HepG2 (cell line): ENCODE data around the gene MSANTD1. TPM values are rescaled to one million over a fixed set of nuclear protein-coding genes. Genes with fewer than 3 reads are reported as not detected.

ENCODE experiments used
- ATAC-seq: fragments of 200-7000 bp; cut with Tn5 transposase; 3 replicates; pipeline ENCODE4 v1.9.1; 2020; ENCODE audit warnings: mild to moderate bottlenecking, moderate library complexity
- BruUV-seq: library from RNA; stranded (reverse); fragments of 400-500 nt; replicated peaks from 2 replicates; lab custom pipeline; 2021; lab: Mats Ljungman, UMichigan
- CTCF ChIA-PET: fragments of 300-600 bp; formaldehyde crosslinking; extraction: SDS; loops from one replicate; lab custom pipeline; 2021; ENCODE audit warnings: low total read pairs, inconsistent platforms, low intra/inter-chr PET ratio; lab: Yijun Ruan, JAX
- POLR2A ChIA-PET: fragments of 350-600 bp; sonication (Branson Sonifier 250); formaldehyde crosslinking; loops from one replicate; lab custom pipeline; 2020; ENCODE audit warnings: antibody characterized with exemption, inconsistent platforms; lab: Yijun Ruan, JAX
- DNase-seq: peaks from one replicate; pipeline ENCODE4 v3.0.0-alpha.2; 2015; ENCODE audit warnings: low spot score
- FAIRE-seq: peaks from 3 replicates; lab custom pipeline; 2011; peaks lifted over from hg19 to GRCh38; lab: Jason Lieb, UNC
- H2AFZ ChIP-seq: one replicate; pipeline ENCODE4 v1.6.1; 2011; ENCODE audit warnings: low read length, inconsistent platforms
- H3K27ac ChIP-seq: fragments of 300-600 bp; 3 replicates; pipeline ENCODE4 v1.8.0; 2011; ENCODE audit warnings: mixed run types, mild to moderate bottlenecking, mixed read lengths, low read length, inconsistent platforms; ENCODE audit not compliant: insufficient read depth; ENCODE audit errors: extremely low read length
- H3K27me3 ChIP-seq, 2 experiments: fragments of 200-600 bp in 1 of 2; 2 replicates in 1 of 2; 3 replicates in 1 of 2; pipeline versions ENCODE4 v1.6.0 to v1.8.0; 2011; ENCODE audit warnings: low read length in 2 of 2, mild to moderate bottlenecking in 2 of 2, moderate library complexity in 2 of 2, inconsistent platforms in 1 of 2; ENCODE audit not compliant: insufficient read depth in 2 of 2, control insufficient read depth in 1 of 2
- H3K36me3 ChIP-seq, 2 experiments: fragments of 200-600 bp in 1 of 2; replicated peaks in 1 of 2; 2 replicates in 1 of 2; 3 replicates in 1 of 2; pipeline versions ENCODE4 v1.5.1 to v1.8.0; 2011; ENCODE audit warnings: low read length in 2 of 2, inconsistent platforms in 1 of 2; ENCODE audit not compliant: insufficient read depth in 2 of 2, control insufficient read depth in 1 of 2
- H3K4me1 ChIP-seq: 2 replicates; pipeline ENCODE4 v1.5.1; 2012; ENCODE audit warnings: low read length, inconsistent platforms; ENCODE audit not compliant: insufficient read depth
- H3K4me2 ChIP-seq: 2 replicates; pipeline ENCODE4 v1.6.0; 2011; ENCODE audit warnings: low read depth, low read length, inconsistent platforms
- H3K4me3 ChIP-seq, 3 experiments: fragments of 200-600 bp in 1 of 3; sonication (generic), shearing (Covaris generic) in 1 of 3; replicated peaks in 1 of 3; 2 replicates each; pipeline ENCODE4 v1.5.1; 2011 to 2016; ENCODE audit warnings: low read length in 3 of 3, inconsistent platforms in 2 of 3, low read depth in 2 of 3, mild to moderate bottlenecking in 2 of 3, control low read depth in 1 of 3, mixed read lengths in 1 of 3; ENCODE audit not compliant: insufficient read depth in 1 of 3
- H3K79me2 ChIP-seq: one replicate; pipeline ENCODE4 v1.6.1; 2011; ENCODE audit warnings: low read length, inconsistent platforms; ENCODE audit not compliant: insufficient read depth
- H3K9ac ChIP-seq: 2 replicates; pipeline ENCODE4 v1.6.0; 2011; ENCODE audit warnings: mild to moderate bottlenecking, low read depth, low read length, inconsistent platforms; ENCODE audit not compliant: insufficient read depth
- H3K9me3 ChIP-seq: 2 replicates; pipeline ENCODE4 v1.5.1; 2012; ENCODE audit warnings: mild to moderate bottlenecking, low read length
- H4K20me1 ChIP-seq: 2 replicates; pipeline ENCODE4 v1.6.0; 2011; ENCODE audit warnings: inconsistent platforms, mild to moderate bottlenecking, low read length, moderate library complexity; ENCODE audit not compliant: insufficient read depth
- MAFF ChIP-seq: IDR thresholded peaks from 2 replicates; pipeline ENCODE4 v1.6.1; 2011; ENCODE audit warnings: low read depth, low read length, improper control_type of control experiment
- RXRB ChIP-seq: IDR thresholded peaks from 2 replicates; pipeline ENCODE4 v1.6.1; 2016; ENCODE audit warnings: borderline replicate concordance, missing genetic modification reagents, missing compliant biosample characterization
- THYN1 ChIP-seq: sonication (generic); formaldehyde crosslinking; IDR thresholded peaks from 2 replicates; pipeline ENCODE4 v1.8.1; 2023; ENCODE audit warnings: low read depth, mild to moderate bottlenecking, moderate library complexity, missing genetic modification reagents, borderline replicate concordance
- ZNF143 ChIP-seq: sonication (generic); formaldehyde crosslinking; IDR thresholded peaks from 2 replicates; pipeline ENCODE4 v1.4.0; 2020; ENCODE audit warnings: missing genetic modification reagents
- WGBS: methylation state at CpG from one replicate; pipeline ENCODE4 v1.1.6; 2017; ENCODE audit warnings: low lambda C conversion rate; 5-methylcytosine and 5-hydroxymethylcytosine counted together
- in situ Hi-C: cut with HindIII; loops from 2 replicates; pipeline ENCODE4 v1.10.0; 2017; ENCODE audit warnings: low pct_unique_long_range_greater_than_20kb; ENCODE audit not compliant: extremely low pct_ligation_motif_present
- intact Hi-C: fragments of 100-400 bp; cut with micrococcal nuclease; formaldehyde crosslinking; loops from one replicate; pipeline ENCODE4 v1.10.0; 2022; ENCODE audit not compliant: unreplicated experiment
- polyA plus RNA-seq, 8 experiments: library from polyadenylated mRNA; depleted of rRNA in 3 of 8; stranded (reverse) in 7 of 8; unstranded in 1 of 8; fragments of >200 nt; fragmentation: Illumina TruSeq in 4 of 8; extraction: Trizol in 4 of 8; gene quantifications; 2 replicates each; pipeline versions ENCODE4 v1.2.1 to v1.2.3, GENCODE V29; 2011 to 2016; ENCODE audit warnings: low read depth in 4 of 8, missing spikeins in 1 of 8, mixed read lengths in 1 of 8; ENCODE audit not compliant: insufficient read depth in 1 of 8
- total RNA-seq, 5 experiments: library from RNA; depleted of rRNA; stranded (reverse); fragments of >200 nt; fragmentation: Illumina TruSeq; extraction: Trizol; gene quantifications; 2 replicates each; pipeline ENCODE4 v1.2.3, GENCODE V29; 2016; ENCODE audit warnings: low read depth in 1 of 5
- TF ChIP-seq, protein P1 (sequence below): sonication (generic); formaldehyde crosslinking; IDR thresholded peaks from 2 replicates; pipeline ENCODE4 v1.4.0; 2020; ENCODE audit warnings: mild to moderate bottlenecking, missing genetic modification reagents, borderline replicate concordance
- TF ChIP-seq, protein P2 (sequence below): sonication (generic); formaldehyde crosslinking; IDR thresholded peaks from 2 replicates; pipeline ENCODE4 v1.5.1; 2020; ENCODE audit warnings: mild to moderate bottlenecking, missing genetic modification reagents, borderline replicate concordance
- TF ChIP-seq, protein P3 (sequence below): sonication (generic); formaldehyde crosslinking; IDR thresholded peaks from 2 replicates; pipeline ENCODE4 v1.5.1; 2020; ENCODE audit warnings: mild to moderate bottlenecking, missing genetic modification reagents

Gene MSANTD1
- total and polyA plus RNA-seq, 2 of the 13 experiments (the other 11 are each of a cell fraction or from before 2014, with no cell fraction given) = 0.22 to 0.40 TPM

DNA sequence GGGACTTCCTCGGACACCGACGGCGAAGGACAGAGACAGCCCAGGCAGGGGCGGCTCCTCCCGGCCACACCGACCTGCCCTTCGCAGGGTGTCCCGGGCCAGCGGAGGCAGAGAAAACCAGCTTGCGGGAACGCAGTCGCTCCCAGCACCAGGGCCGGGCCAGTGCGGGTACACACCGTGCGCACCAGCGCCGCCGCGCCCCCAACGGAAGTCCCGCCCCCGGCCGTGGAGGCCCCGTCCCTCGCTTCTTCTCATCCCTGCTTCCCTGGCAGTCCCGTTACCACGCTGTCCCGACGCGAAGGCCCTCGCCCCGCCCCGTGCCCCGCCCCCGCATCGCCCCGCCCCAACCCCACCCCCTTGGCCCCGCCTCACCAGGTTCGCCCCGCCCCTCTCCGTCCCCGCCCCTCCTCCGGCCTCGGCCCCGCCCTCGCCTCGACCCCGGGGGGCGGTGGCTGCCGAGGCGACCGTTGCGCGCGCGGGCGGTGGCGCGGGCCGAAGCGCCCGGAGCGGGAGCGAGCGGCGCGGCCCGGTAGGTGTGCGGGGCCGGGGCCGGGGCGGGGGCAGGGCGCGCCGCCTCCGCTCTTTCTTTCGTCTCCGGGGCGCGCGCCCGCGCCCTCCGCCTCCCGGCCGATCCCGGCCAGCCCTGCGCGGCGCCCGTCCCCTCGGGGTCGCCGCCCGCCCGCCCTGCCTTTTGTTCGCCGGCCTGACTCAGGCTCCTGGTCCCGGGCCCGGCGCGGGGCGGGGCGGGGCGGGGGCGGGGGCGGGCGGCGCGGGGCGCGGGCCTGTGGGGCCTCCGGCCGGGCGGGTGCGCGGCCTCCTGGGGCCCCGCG, 43.8 kb downstream of the MSANTD1 start, which contains the start of gene RGS12:
Gene RGS12, plus strand, starts transcription at position 451 of the 830 bp plus-strand sequence. CDS start 23,150 bp downstream, outside the sequence.
- H3K79me2 ChIP-seq = peaks cover 28% of the 10 kb centered on the region
- DNase-seq (peak; percentile 88), ATAC-seq (peak; percentile 87), FAIRE-seq (no peak)
- no peaks in the 10 kb centered on the region for H4K20me1 ChIP-seq
- H3K4me3 ChIP-seq = peak within 1 kb of the TSS; percentile 88 to 98 (median 96)
- peaks cover 56% of the 10 kb centered on the region for H3K4me1 ChIP-seq
- no peaks in the 10 kb centered on the region for H3K36me3 ChIP-seq
- H3K27me3 ChIP-seq = no peaks in the 10 kb centered on the region
- peak within 1 kb of the TSS; percentile 83 for H3K27ac ChIP-seq
- peak within 1 kb of the TSS; percentile 92 for H3K9ac ChIP-seq
- no peaks in the 10 kb centered on the region for H3K9me3 ChIP-seq
- WGBS = 2% methylated on average over 23 of the region's 121 CpGs
- ChIA-PET POLR2A (interaction anchor here (1.0 to 1.4 kb wide), 2 partner anchors 115 to 116 kb away, joined by 3 read pairs; no protein-coding TSS in a partner anchor), CTCF (no interaction called here)
- H3K4me2 ChIP-seq = peak within 1 kb of the TSS; percentile 99
- in situ Hi-C loops (no loop called here), intact Hi-C loops (loop anchor here (5.0 kb wide), 1 partner anchor 150 kb away; the partner anchor contains the start of gene HGFAC)
- no peak within 1 kb of the TSS for H2AFZ ChIP-seq
- BruUV-seq = no TSS peak
- TF ChIP-seq ZNF143 (CRISPR knock-in tag) = peak; percentile 29; the same call in 1 of the 2 replicates
- TF ChIP-seq, protein P1, sequence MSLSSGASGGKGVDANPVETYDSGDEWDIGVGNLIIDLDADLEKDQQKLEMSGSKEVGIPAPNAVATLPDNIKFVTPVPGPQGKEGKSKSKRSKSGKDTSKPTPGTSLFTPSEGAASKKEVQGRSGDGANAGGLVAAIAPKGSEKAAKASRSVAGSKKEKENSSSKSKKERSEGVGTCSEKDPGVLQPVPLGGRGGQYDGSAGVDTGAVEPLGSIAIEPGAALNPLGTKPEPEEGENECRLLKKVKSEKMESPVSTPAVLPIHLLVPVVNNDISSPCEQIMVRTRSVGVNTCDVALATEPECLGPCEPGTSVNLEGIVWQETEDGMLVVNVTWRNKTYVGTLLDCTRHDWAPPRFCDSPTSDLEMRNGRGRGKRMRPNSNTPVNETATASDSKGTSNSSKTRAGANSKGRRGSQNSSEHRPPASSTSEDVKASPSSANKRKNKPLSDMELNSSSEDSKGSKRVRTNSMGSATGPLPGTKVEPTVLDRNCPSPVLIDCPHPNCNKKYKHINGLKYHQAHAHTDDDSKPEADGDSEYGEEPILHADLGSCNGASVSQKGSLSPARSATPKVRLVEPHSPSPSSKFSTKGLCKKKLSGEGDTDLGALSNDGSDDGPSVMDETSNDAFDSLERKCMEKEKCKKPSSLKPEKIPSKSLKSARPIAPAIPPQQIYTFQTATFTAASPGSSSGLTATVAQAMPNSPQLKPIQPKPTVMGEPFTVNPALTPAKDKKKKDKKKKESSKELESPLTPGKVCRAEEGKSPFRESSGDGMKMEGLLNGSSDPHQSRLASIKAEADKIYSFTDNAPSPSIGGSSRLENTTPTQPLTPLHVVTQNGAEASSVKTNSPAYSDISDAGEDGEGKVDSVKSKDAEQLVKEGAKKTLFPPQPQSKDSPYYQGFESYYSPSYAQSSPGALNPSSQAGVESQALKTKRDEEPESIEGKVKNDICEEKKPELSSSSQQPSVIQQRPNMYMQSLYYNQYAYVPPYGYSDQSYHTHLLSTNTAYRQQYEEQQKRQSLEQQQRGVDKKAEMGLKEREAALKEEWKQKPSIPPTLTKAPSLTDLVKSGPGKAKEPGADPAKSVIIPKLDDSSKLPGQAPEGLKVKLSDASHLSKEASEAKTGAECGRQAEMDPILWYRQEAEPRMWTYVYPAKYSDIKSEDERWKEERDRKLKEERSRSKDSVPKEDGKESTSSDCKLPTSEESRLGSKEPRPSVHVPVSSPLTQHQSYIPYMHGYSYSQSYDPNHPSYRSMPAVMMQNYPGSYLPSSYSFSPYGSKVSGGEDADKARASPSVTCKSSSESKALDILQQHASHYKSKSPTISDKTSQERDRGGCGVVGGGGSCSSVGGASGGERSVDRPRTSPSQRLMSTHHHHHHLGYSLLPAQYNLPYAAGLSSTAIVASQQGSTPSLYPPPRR (CRISPR knock-in tag) = no peak; the same call in 1 of the 2 replicates
- TF ChIP-seq, protein P2, sequence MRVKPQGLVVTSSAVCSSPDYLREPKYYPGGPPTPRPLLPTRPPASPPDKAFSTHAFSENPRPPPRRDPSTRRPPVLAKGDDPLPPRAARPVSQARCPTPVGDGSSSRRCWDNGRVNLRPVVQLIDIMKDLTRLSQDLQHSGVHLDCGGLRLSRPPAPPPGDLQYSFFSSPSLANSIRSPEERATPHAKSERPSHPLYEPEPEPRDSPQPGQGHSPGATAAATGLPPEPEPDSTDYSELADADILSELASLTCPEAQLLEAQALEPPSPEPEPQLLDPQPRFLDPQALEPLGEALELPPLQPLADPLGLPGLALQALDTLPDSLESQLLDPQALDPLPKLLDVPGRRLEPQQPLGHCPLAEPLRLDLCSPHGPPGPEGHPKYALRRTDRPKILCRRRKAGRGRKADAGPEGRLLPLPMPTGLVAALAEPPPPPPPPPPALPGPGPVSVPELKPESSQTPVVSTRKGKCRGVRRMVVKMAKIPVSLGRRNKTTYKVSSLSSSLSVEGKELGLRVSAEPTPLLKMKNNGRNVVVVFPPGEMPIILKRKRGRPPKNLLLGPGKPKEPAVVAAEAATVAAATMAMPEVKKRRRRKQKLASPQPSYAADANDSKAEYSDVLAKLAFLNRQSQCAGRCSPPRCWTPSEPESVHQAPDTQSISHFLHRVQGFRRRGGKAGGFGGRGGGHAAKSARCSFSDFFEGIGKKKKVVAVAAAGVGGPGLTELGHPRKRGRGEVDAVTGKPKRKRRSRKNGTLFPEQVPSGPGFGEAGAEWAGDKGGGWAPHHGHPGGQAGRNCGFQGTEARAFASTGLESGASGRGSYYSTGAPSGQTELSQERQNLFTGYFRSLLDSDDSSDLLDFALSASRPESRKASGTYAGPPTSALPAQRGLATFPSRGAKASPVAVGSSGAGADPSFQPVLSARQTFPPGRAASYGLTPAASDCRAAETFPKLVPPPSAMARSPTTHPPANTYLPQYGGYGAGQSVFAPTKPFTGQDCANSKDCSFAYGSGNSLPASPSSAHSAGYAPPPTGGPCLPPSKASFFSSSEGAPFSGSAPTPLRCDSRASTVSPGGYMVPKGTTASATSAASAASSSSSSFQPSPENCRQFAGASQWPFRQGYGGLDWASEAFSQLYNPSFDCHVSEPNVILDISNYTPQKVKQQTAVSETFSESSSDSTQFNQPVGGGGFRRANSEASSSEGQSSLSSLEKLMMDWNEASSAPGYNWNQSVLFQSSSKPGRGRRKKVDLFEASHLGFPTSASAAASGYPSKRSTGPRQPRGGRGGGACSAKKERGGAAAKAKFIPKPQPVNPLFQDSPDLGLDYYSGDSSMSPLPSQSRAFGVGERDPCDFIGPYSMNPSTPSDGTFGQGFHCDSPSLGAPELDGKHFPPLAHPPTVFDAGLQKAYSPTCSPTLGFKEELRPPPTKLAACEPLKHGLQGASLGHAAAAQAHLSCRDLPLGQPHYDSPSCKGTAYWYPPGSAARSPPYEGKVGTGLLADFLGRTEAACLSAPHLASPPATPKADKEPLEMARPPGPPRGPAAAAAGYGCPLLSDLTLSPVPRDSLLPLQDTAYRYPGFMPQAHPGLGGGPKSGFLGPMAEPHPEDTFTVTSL (CRISPR knock-in tag) = no peak
- TF ChIP-seq THYN1 (CRISPR knock-in tag) = no peak
- no peak for TF ChIP-seq MAFF
- 0 out of 2 replicates have a peak, but pooled peaks have one; percentile 28 for TF ChIP-seq RXRB
- TF ChIP-seq, protein P3, sequence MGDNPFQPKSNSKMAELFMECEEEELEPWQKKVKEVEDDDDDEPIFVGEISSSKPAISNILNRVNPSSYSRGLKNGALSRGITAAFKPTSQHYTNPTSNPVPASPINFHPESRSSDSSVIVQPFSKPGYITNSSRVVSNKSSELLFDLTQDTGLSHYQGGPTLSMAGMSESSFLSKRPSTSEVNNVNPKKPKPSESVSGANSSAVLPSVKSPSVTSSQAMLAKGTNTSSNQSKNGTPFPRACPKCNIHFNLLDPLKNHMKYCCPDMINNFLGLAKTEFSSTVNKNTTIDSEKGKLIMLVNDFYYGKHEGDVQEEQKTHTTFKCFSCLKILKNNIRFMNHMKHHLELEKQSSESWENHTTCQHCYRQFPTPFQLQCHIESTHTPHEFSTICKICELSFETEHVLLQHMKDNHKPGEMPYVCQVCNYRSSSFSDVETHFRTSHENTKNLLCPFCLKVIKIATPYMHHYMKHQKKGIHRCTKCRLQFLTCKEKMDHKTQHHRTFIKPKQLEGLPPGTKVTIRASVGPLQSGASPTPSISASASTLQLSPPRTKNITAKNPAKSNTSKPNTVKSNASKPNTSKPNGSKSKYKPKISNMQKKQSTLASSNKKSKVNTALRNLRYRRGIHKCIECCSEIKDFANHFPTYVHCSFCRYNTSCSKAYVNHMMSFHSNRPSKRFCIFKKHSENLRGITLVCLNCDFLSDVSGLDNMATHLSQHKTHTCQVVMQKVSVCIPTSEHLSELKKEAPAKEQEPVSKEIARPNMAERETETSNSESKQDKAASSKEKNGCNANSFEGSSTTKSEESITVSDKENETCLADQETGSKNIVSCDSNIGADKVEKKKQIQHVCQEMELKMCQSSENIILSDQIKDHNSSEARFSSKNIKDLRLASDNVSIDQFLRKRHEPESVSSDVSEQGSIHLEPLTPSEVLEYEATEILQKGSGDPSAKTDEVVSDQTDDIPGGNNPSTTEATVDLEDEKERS = peak; percentile 68; the same call in 1 of the 2 replicates
